Natural killer cell (primary cell): Measurements from ENCODE around the gene OR10Z1. TPM values are rescaled to one million over a fixed set of nuclear protein-coding genes. Genes with fewer than 3 reads are reported as not detected.

Experiments
- ATAC-seq, 3 donors: fragments of 150-1000 bp in 2 of 3; fragments of 200-7000 bp in 1 of 3; cut with Tn5 transposase; 1 replicate in 1 of 3; 2 replicates in 2 of 3; pipeline ENCODE4 v1.10.0; 2021; ENCODE audit warnings: mild to moderate bottlenecking in 2 of 3, moderate library complexity in 2 of 3
- DNase-seq, 2 donors: peaks; one replicate each; pipeline versions ENCODE4 v3.0.0 to v3.0.0-alpha.2; 2013 to 2021; ENCODE audit warnings: mixed read lengths in 1 of 2
- H3K27ac ChIP-seq: one replicate; pipeline ENCODE4 v1.5.1; 2013; ENCODE audit warnings: mild to moderate bottlenecking, low read length
- H3K27me3 ChIP-seq: one replicate; pipeline ENCODE4 v1.6.1; 2013; ENCODE audit warnings: low read length; ENCODE audit not compliant: control insufficient read depth, insufficient read depth
- H3K36me3 ChIP-seq: one replicate; pipeline ENCODE4 v1.6.1; 2013; ENCODE audit warnings: low read length; ENCODE audit not compliant: control insufficient read depth, insufficient read depth
- H3K4me1 ChIP-seq: one replicate; pipeline ENCODE4 v1.6.1; 2013; ENCODE audit warnings: low read length; ENCODE audit not compliant: control insufficient read depth, insufficient read depth
- H3K4me3 ChIP-seq: one replicate; pipeline ENCODE4 v1.5.1; 2013; ENCODE audit warnings: low read length
- H3K9me3 ChIP-seq: one replicate; pipeline ENCODE4 v1.6.1; 2013; ENCODE audit warnings: low read length; ENCODE audit not compliant: control insufficient read depth, insufficient read depth
- H3K27ac Mint-ChIP-seq, 2 donors: one replicate each; pipeline ENCODE4 v1.8.0; 2022; ENCODE audit warnings: mild to moderate bottlenecking in 2 of 2, mixed read lengths in 2 of 2, moderate library complexity in 1 of 2
- H3K27me3 Mint-ChIP-seq, 2 donors: one replicate each; pipeline ENCODE4 v1.8.0; 2022; ENCODE audit warnings: low read depth in 2 of 2, mixed read lengths in 2 of 2
- H3K36me3 Mint-ChIP-seq: one replicate; pipeline ENCODE4 v1.8.0; 2022; ENCODE audit warnings: mixed read lengths
- H3K4me1 Mint-ChIP-seq, 2 donors: one replicate each; pipeline ENCODE4 v1.8.0; 2022; ENCODE audit warnings: mixed read lengths in 2 of 2
- H3K4me3 Mint-ChIP-seq: one replicate; pipeline ENCODE4 v1.8.0; 2022; ENCODE audit warnings: mild to moderate bottlenecking, moderate library complexity, mixed read lengths
- H3K9me3 Mint-ChIP-seq, 2 donors: one replicate each; pipeline ENCODE4 v1.8.0; 2022; ENCODE audit warnings: mixed read lengths in 2 of 2
- CTCF ChIP-seq: fragments of 200-600 bp; IDR thresholded peaks from one replicate; pipeline ENCODE4 v1.8.0; 2022; ENCODE audit warnings: antibody characterized with exemption
- WGBS: methylation state at CpG from one replicate; pipeline ENCODE4 v1.1.7; 2013; ENCODE audit warnings: missing lambda C conversion rate; ENCODE audit not compliant: insufficient coverage; 5-methylcytosine and 5-hydroxymethylcytosine counted together
- intact Hi-C: fragments of 100-400 bp; cut with micrococcal nuclease; formaldehyde crosslinking; loops from one replicate; pipeline ENCODE4 v1.14.2; 2022
- total RNA-seq, 4 donors: library from RNA; stranded (reverse); fragments of 120-200 nt in 1 of 4; gene quantifications; one replicate each; pipeline versions ENCODE4 v1.2.3 to v1.2.4, GENCODE V29; 2013 to 2022

OR10Z1 gene
- total RNA-seq, 3 donors from 2014 or later (not counting 1 experiment from before 2014, with no cell fraction given), result not detected

DNA sequence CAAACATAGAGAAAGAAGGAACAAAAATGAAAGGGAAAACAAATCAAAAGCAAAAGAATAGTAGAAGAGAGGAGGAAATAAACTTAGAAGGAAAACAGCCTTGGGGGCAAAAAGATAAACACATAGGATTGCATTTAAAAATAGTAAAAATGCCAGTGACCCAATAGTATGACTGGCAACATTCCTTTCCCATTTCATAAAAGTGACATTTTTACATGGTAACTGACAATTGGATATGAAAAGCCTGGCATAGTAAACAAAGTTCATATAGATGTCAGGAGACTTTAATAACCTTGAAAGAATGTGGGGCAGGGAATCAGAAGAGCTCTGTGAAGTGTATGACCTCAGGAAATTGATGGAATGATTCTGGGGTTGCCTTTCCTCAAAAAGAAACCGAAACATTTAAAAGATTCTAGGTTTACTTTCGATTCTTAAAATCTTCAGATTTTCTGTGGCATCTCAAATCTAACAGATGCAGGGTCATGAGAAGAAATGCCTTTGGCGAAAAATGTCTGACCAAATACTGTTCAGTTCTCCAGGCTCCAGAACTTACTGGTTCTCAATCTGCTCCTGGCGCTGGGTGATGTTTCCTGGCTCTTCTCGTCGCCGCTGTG lies 47.8 kb downstream of the OR10Z1 start:
- peaks cover 0 to 2% of the 10 kb centered on the region in 2 donors for H3K27me3 Mint-ChIP-seq
- no peaks in the 10 kb centered on the region for H3K36me3 Mint-ChIP-seq
- H3K27ac ChIP-seq, result no peak overlapping the region
- no peaks in the 10 kb centered on the region for H3K36me3 ChIP-seq
- TF ChIP-seq CTCF, result no peak
- no peaks in the 10 kb centered on the region for H3K4me1 Mint-ChIP-seq
- intact Hi-C loops, result no loop called here
- H3K27me3 ChIP-seq, result peaks cover 2% of the 10 kb centered on the region
- no peaks in the 10 kb centered on the region for H3K9me3 Mint-ChIP-seq
- H3K9me3 ChIP-seq, result no peaks in the 10 kb centered on the region
- H3K4me3 Mint-ChIP-seq, result no peak overlapping the region
- no peak overlapping the region for H3K4me3 ChIP-seq
- DNase-seq (no peak), ATAC-seq (no peak)
- WGBS, result 86% methylated on average over 7 of the region's 7 CpGs
- no peaks in the 10 kb centered on the region for H3K4me1 ChIP-seq
- H3K27ac Mint-ChIP-seq, result no peak overlapping the region

DNA sequence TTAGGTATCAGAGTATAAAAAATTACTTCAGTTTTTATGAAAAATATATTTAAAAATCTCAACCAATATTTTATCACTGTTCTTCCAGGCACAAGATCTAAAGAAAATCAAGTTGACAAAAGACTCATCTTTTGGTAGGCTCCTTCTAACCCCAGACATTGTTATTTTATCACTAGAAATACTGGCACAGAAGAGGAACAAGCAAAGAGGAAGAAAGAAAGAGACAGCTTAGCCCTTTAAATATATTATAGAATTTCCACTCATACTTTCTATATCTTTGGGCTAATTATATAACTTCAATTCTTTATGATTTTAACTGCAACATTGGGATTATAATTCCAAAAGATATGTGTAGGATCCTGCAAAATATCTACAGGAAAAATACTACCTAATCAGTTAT lies 49.0 kb downstream of the OR10Z1 start:
- Histone ChIP-seq H3K36me3 (no peaks in the 10 kb centered on the region), H3K4me1 (no peaks in the 10 kb centered on the region), H3K27me3 (peaks cover 2% of the 10 kb centered on the region), H3K4me3 (no peak overlapping the region), H3K9me3 (no peaks in the 10 kb centered on the region), H3K27ac (no peak overlapping the region)
- no peaks in the 10 kb centered on the region for H3K4me1 Mint-ChIP-seq
- H3K4me3 Mint-ChIP-seq, result no peak overlapping the region
- TF ChIP-seq CTCF, result no peak
- DNase-seq (no peak), ATAC-seq (no peak)
- no peaks in the 10 kb centered on the region for H3K36me3 Mint-ChIP-seq
- intact Hi-C loops, result no loop called here
- no peak overlapping the region for H3K27ac Mint-ChIP-seq
- peaks cover 2 to 6% of the 10 kb centered on the region in 2 donors for H3K27me3 Mint-ChIP-seq
- no peaks in the 10 kb centered on the region for H3K9me3 Mint-ChIP-seq

DNA sequence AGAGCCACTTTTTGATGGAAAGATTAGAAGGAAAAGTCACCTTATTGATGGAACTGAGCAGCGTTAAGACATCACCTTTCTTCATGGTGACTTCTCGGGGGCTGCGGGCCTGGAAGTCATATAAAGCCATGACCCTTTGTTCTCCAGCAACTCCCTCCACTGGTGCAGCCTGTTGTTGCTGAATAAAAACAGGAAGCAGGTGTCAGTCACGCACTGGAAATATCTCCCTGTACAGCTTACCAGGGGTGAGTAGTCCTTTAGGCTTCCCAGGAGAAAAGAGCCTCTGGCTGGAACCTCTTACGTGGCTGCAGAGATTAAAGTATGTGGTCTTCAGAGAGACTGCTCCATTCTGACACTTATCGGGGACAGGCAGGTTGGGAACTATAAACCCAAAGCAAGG lies 49.5 kb downstream of the OR10Z1 start:
- Histone ChIP-seq H3K36me3 (no peaks in the 10 kb centered on the region), H3K27me3 (peaks cover 2% of the 10 kb centered on the region), H3K4me3 (no peak overlapping the region), H3K4me1 (no peaks in the 10 kb centered on the region), H3K9me3 (no peaks in the 10 kb centered on the region), H3K27ac (no peak overlapping the region)
- intact Hi-C loops, result no loop called here
- 33% methylated on average over 6 of the region's 6 CpGs for WGBS
- peak in 1 of 2 donors; percentile 3 for DNase-seq
- TF ChIP-seq CTCF, result no peak
- Mint-ChIP-seq H3K4me1 (no peaks in the 10 kb centered on the region), H3K27ac (no peak overlapping the region), H3K4me3 (no peak overlapping the region), H3K36me3 (no peaks in the 10 kb centered on the region), H3K9me3 (no peaks in the 10 kb centered on the region), H3K27me3 (peaks cover 2 to 6% of the 10 kb centered on the region in 2 donors)
- no peak for ATAC-seq

Other genes starting within 250 kb of the OR10Z1 start
- gene OR10T2, start 205.8 kb upstream of the OR10Z1 start, total RNA-seq, result not detected
- gene OR10K2, start 179.0 kb upstream of the OR10Z1 start, total RNA-seq, result not detected
- not detected for gene OR10K1, start 143.4 kb upstream of the OR10Z1 start, total RNA-seq
- not detected for gene OR10R2, start 133.0 kb upstream of the OR10Z1 start, total RNA-seq
- not detected for gene OR6Y1, start 50.9 kb upstream of the OR10Z1 start, total RNA-seq
- gene OR6P1, start 34.7 kb upstream of the OR10Z1 start, total RNA-seq, result not detected
- not detected for gene OR10X1, start 25.4 kb upstream of the OR10Z1 start, total RNA-seq
- gene SPTA1, start 81.4 kb downstream of the OR10Z1 start, total RNA-seq, result under 1 TPM in 1 of 3 donors, not detected in 2; 0.30 TPM
- not detected for gene OR6K2, start 95.4 kb downstream of the OR10Z1 start, total RNA-seq
- 1 to 10 TPM in 1 of 3 donors, not detected in 2; 1.7 TPM for gene OR6K3, start 115.5 kb downstream of the OR10Z1 start, total RNA-seq
- not detected for gene OR6K6, start 149.5 kb downstream of the OR10Z1 start, total RNA-seq
- gene OR6N1, start 166.9 kb downstream of the OR10Z1 start, total RNA-seq, result 1 to 10 TPM in 1 of 3 donors, not detected in 2; 4.0 TPM
- gene OR6N2, start 175.9 kb downstream of the OR10Z1 start, total RNA-seq, result under 1 TPM in 1 of 3 donors, not detected in 2; 0.95 TPM
- gene MNDA, start 226.1 kb downstream of the OR10Z1 start, total RNA-seq, result 10 to 100 TPM in 1 of 3 donors, 1 to 10 TPM in 2; 3.3 to 14.3 (median 7.0) TPM